ENCODE measurements around the gene PSMG3. TPM values are rescaled to one million over a fixed set of nuclear protein-coding genes. Genes with fewer than 3 reads are reported as not detected.

PSMG3 gene
- total RNA-seq, 1 experiment from 2014 or later, result 33.3 TPM

- TF ChIP-seq PREB (CRISPR knock-in tag; IDR thresholded peaks at IDR 0.05; ENCODE audit: borderline replicate concordance) (0 out of 2 replicates have a peak, but pooled peaks have one; percentile 43), ZNF232 (CRISPR knock-in tag; IDR thresholded peaks at IDR 0.05) (peak; percentile 21; the same call in 1 of the 2 replicates), AR (CRISPR knock-in tag; IDR thresholded peaks at IDR 0.05) (no peak), PRRX2 (CRISPR knock-in tag; IDR thresholded peaks at IDR 0.05) (no peak), FOXK1 (CRISPR knock-in tag; IDR thresholded peaks at IDR 0.05) (no peak; the same call in 1 of the 2 replicates), ZNF532 (CRISPR knock-in tag; IDR thresholded peaks at IDR 0.05; ENCODE audit: borderline replicate concordance) (no peak)
Observed at GRCh38 chr7:1569833-1570632, at the start of gene PSMG3 (continued).

- Mint-ChIP-seq H3K36me3 (no peaks in the 10 kb centered on the region), H3K4me3 (no peak overlapping the region), H3K9me3 (peaks cover 11% of the 10 kb centered on the region), H3K27me3 (ENCODE audit: low read depth) (no peaks in the 10 kb centered on the region), H3K4me1 (no peaks in the 10 kb centered on the region), H3K27ac (no peak overlapping the region)
- ChIA-PET CTCF (no interaction called here), POLR2A (no interaction called here)
- no peak for TF ChIP-seq AR (CRISPR knock-in tag; IDR thresholded peaks at IDR 0.05)
- TF ChIP-seq ZNF281 (CRISPR knock-in tag; IDR thresholded peaks at IDR 0.05), result no peak
- TF ChIP-seq ATF3 (CRISPR knock-in tag; conservative IDR thresholded peaks at IDR 0.05), result no peak
- ATAC-seq (no peak), DNase-seq (ENCODE audit: low spot score) (no peak)
Observed at GRCh38 chr7:1618475-1618874, 48.6 kb upstream of the PSMG3 start.
